Glutamatergic neuron (in vitro differentiated cells): ENCODE measurements around the gene C2CD3. TPM values are rescaled to one million over a fixed set of nuclear protein-coding genes. Genes with fewer than 3 reads are reported as not detected.
"Not testable (repeated sequence)": the region's sequence is repeated elsewhere in the genome, so short reads cannot be mapped to it uniquely, and the experiment has no call there.

Experiments
- DNase-seq: peaks from one replicate; pipeline ENCODE4 v3.0.0; 2022
- H3K27ac Mint-ChIP-seq: one replicate; pipeline ENCODE4 v1.8.0; 2020; ENCODE audit warnings: mild to moderate bottlenecking, mixed read lengths, inconsistent platforms; ENCODE audit not compliant: unreplicated experiment
- H3K27me3 Mint-ChIP-seq: one replicate; pipeline ENCODE4 v1.8.0; 2020; ENCODE audit warnings: mild to moderate bottlenecking, moderate library complexity, mixed read lengths, inconsistent platforms; ENCODE audit not compliant: unreplicated experiment
- H3K36me3 Mint-ChIP-seq: one replicate; pipeline ENCODE4 v1.8.0; 2020; ENCODE audit warnings: mild to moderate bottlenecking, mixed read lengths, inconsistent platforms; ENCODE audit not compliant: unreplicated experiment
- H3K4me1 Mint-ChIP-seq: one replicate; pipeline ENCODE4 v1.8.0; 2020; ENCODE audit warnings: mild to moderate bottlenecking, low read depth, mixed read lengths, inconsistent platforms; ENCODE audit not compliant: unreplicated experiment
- H3K4me3 Mint-ChIP-seq: one replicate; pipeline ENCODE4 v1.8.0; 2020; ENCODE audit warnings: mild to moderate bottlenecking, mixed read lengths, inconsistent platforms; ENCODE audit not compliant: unreplicated experiment
- H3K9me3 Mint-ChIP-seq: one replicate; pipeline ENCODE4 v1.8.0; 2020; ENCODE audit warnings: mild to moderate bottlenecking, moderate library complexity, mixed read lengths, inconsistent platforms; ENCODE audit not compliant: unreplicated experiment
- total RNA-seq: library from RNA; stranded (reverse); fragmentation: NEBNext Ultra II Directional; extraction: Animal tissue kit (Norgen Biotek cat#: 25700); gene quantifications from one replicate; pipeline ENCODE4 v1.2.1, GENCODE V29; 2021; ENCODE audit not compliant: unreplicated experiment
- TF ChIP-seq, protein P1 (sequence below): fragments of 200-600 bp; sonication (generic); IDR thresholded peaks from one replicate; pipeline ENCODE4 v1.5.0; 2021; ENCODE audit not compliant: partially characterized antibody, unreplicated experiment

The C2CD3 gene
- total RNA-seq, 1 donor from 2014 or later, result 182 TPM

DNA sequence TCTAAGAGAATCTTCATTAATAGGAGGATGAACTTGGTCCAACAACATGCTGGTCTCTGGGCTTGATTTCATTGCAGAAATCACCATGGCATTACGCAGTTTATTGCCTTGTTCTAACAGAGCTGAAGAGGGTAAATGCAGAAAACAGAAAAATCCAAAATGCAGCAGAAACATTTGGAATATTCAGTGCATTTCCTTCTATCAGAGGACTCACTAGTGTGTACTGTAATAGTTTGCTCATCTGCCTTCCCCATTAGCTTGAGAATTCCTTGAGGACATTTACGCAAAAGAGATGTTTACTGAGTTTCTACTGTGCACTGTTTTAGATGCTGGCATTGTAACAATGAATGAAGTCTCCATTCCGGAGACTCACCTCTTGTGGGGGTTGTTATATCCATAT lies 37.4 kb downstream of the C2CD3 start:
- Mint-ChIP-seq H3K4me3 (no peak overlapping the region), H3K4me1 (no peaks in the 10 kb centered on the region), H3K27ac (no peak overlapping the region), H3K27me3 (no peaks in the 10 kb centered on the region), H3K36me3 (no peaks in the 10 kb centered on the region), H3K9me3 (peaks cover 2% of the 10 kb centered on the region)
- TF ChIP-seq, protein P1, sequence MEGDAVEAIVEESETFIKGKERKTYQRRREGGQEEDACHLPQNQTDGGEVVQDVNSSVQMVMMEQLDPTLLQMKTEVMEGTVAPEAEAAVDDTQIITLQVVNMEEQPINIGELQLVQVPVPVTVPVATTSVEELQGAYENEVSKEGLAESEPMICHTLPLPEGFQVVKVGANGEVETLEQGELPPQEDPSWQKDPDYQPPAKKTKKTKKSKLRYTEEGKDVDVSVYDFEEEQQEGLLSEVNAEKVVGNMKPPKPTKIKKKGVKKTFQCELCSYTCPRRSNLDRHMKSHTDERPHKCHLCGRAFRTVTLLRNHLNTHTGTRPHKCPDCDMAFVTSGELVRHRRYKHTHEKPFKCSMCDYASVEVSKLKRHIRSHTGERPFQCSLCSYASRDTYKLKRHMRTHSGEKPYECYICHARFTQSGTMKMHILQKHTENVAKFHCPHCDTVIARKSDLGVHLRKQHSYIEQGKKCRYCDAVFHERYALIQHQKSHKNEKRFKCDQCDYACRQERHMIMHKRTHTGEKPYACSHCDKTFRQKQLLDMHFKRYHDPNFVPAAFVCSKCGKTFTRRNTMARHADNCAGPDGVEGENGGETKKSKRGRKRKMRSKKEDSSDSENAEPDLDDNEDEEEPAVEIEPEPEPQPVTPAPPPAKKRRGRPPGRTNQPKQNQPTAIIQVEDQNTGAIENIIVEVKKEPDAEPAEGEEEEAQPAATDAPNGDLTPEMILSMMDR, result no peak
- no peak for DNase-seq

DNA sequence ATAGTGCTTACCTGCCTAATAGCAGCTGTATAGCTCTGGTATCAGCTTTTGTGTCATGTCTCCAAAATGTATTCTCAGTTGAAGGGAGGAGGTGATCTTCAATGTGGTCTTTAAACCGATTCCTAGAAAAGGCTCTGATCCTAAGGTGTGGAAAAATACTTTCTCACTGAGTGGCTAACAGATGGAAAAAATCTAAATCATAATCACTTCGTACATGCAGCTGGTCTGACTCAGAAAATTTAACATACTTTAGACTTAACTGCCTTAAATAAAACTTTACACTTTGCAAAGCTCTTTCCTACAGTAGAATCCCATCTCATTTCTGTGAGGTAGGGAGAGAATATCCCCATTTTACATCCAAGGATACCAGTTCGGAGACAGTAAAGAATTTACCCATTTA lies 38.0 kb downstream of the C2CD3 start:
- TF ChIP-seq, protein P1, result no peak
- DNase-seq, result no peak
- H3K27ac Mint-ChIP-seq, result no peak overlapping the region
- no peak overlapping the region for H3K4me3 Mint-ChIP-seq
- no peaks in the 10 kb centered on the region for H3K27me3 Mint-ChIP-seq
- peaks cover 2% of the 10 kb centered on the region for H3K9me3 Mint-ChIP-seq
- H3K36me3 Mint-ChIP-seq, result no peaks in the 10 kb centered on the region
- H3K4me1 Mint-ChIP-seq, result no peaks in the 10 kb centered on the region

DNA sequence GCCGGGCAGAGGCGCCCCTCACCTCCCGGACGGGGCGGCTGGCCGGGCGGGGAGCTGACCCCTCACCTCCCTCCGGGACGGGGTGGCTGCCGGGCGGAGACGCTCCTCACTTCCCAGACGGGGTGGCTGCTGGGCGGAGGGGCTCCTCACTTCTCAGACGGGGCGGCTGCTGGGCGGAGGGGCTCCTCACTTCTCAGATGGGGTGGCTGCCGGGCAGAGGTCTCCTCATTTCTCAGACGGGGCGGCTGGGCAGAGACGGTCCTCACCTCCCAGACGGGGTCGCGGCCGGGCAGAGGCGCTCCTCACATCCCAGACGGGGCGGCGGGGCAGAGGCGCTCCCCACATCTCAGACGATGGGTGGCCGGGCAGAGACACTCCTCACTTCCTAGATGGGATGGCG lies 41.7 kb downstream of the C2CD3 start:
- not testable (repeated sequence) for H3K4me3 Mint-ChIP-seq, H3K27me3 Mint-ChIP-seq, H3K27ac Mint-ChIP-seq, H3K4me1 Mint-ChIP-seq, H3K36me3 Mint-ChIP-seq, H3K9me3 Mint-ChIP-seq, DNase-seq

DNA sequence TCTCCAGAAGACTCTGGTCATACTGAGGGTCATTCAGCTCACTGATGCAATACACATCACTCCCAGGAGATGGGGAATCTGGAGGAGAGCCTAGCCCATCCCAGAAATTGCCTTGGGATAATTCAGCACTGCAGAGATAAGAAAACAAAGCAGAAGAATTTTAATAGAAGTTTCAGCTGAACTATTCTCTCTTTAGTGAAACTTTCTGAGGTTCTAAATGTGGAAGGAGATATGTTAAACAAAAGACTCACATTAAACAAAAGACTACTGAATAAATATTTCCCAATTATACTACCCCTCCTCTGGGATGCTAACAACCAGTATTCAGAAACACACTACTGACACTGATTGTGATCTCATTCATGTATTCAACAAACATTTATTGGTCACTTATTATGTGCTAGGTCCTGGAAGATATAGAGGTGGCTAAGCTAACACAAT lies 47.8 kb downstream of the C2CD3 start:
- peaks cover 2% of the 10 kb centered on the region for H3K9me3 Mint-ChIP-seq

DNA sequence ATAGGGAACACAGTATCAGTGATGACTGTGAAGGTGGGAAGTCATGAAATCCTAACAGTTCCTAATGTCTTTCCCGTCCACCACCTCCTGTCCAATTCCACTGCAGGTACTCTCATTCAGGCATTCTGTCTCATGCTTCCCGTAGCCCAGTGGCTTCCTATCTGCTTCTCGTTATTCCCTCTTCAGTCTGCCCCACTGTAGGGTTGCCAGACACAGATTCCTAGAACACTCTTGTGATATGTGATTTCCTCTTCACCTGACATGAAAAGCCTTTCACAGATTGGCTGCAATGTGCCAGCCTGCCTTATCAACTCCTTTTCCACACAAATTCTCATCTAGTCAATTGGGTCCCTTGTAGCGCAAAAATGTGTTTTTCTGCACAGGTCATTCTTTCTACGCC lies 49.0 kb downstream of the C2CD3 start:
- Mint-ChIP-seq H3K27ac (no peak overlapping the region), H3K9me3 (peaks cover 2% of the 10 kb centered on the region), H3K27me3 (peaks cover 1% of the 10 kb centered on the region), H3K4me1 (no peaks in the 10 kb centered on the region), H3K4me3 (no peak overlapping the region), H3K36me3 (peaks cover 4% of the 10 kb centered on the region)
- no peak for DNase-seq
- TF ChIP-seq, protein P1, result no peak

More for the DNA sequence above, 47.8 kb downstream of the C2CD3 start:
- Mint-ChIP-seq H3K4me1 (no peaks in the 10 kb centered on the region), H3K36me3 (no peaks in the 10 kb centered on the region), H3K27me3 (peaks cover 1% of the 10 kb centered on the region), H3K4me3 (no peak overlapping the region), H3K27ac (no peak overlapping the region)
- TF ChIP-seq, protein P1, result no peak
- DNase-seq, result no peak

DNA sequence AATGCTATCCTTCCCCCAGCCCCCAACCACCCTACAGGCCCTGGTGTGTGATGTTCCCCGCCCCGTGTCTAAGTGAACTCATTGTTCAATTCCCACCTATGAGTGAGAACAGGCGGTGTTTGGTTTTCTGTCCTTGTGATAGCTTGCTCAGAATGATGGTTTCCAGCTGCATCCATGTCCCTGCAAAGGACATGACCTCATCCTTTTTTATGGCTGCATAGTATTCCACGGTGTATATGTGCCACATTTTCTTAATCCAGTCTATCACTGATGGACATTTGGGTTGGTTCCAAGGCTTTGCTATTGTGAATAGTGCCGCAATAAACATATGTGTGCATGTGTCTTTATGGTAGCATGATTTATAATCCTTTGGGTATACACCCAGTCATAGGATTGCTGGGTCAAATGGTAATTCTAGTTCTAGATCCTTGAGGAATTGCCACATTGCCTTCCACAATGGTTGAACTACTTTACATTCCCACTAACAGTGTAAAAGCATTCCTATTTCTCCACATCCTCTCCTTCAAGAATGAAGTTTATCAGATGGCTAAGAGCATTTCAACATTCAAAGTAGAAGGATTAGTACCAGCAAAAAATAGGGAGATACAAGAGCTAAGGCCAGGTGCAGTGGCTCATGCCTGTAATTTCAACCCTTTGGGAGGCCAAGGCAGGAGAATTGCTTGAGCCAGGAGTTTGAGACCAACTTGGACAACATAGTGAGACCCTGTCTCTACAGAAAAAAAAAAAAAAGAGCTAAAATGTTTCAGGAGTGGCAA lies 50.4 kb downstream of the C2CD3 start:
- peaks cover 13% of the 10 kb centered on the region for H3K36me3 Mint-ChIP-seq
- not testable (repeated sequence) for DNase-seq, H3K27ac Mint-ChIP-seq, H3K9me3 Mint-ChIP-seq, H3K4me3 Mint-ChIP-seq, H3K4me1 Mint-ChIP-seq, H3K27me3 Mint-ChIP-seq
